HTERT RPE-1 (cell line): Measurements from ENCODE around the gene DNAH2.

Experiments
- in situ Hi-C: fragments of 300-500 bp; cut with MboI; formaldehyde crosslinking; loops from 4 replicates; pipeline ENCODE4 v1.14.3; 2020; ENCODE audit warnings: low sequenced_read_pairs

Gene DNAH2

DNA sequence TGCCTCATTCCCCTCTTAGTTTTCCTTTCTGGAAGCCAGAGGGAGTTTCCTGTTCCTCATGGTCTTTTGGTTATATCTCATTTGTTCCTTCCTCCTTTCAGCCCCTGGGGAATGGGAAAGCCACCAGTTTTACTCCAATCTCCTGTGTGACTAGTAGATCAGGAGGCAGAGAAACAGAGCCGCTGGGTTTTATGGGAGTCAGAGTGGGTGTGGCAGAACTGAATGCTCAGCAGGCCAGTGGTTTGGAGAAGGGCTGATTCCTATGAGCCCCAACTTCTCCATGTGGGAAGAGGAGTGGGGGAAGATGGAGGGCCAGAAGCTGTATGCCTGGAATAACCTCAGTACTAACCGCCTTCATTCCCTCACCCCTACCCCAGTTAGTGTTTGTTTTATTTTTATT is 4.1 kb downstream of the DNAH2 start:
- in situ Hi-C loops, result no loop called here

GRCh38 chr17:7727886-7728285 is 10.3 kb downstream of the DNAH2 start:
- in situ Hi-C loops, result no loop called here

- in situ Hi-C loops, result no loop called here
These were observed 12.3 kb downstream of the DNAH2 start for GRCh38 chr17:7729816-7730215.

DNA sequence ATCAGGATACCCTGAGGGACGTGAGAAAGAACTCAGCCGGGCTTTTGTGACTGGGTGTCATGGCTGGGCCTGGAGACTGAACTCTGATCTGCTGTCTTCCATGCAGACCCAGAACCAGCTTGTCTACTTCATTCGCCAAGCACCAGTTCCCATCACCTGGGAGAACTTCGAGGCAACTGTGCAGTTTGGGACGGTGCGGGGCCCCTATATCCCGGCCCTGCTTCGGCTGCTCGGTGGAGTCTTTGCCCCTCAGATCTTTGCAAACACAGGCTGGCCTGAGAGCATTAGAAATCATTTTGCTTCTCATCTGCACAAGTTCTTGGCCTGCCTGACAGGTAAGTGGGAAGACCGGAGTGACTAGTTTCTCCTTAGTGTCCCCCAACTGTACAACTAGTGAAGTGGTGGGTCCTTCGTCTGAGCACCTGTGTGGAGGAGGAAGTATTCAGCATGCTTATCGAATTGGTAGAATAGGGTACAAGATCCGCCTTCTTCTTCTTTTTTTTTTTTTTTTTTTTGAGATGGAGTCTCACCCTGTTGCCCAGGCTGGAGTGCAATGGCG is 15.5 kb downstream of the DNAH2 start:
- in situ Hi-C loops, result no loop called here

DNA sequence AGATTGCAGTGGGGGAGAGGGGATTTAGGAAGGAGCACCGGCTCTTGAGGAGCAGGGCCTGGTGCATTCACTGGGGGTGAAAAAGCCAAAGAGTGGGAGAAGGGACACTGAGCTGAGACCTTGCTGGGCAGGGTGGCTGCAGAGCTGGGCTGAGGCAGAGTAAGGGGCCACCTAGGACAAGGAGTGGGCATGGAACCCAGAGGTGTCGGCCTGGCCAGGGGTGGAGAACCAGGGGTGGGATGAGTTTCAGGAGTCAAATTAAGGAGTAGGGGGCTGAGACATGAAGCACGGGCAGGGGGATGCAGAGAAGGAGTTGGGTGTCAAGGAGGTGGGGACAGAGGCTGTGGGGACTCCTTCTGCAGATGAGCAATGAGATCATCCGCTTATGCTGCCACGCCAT is 20.1 kb downstream of the DNAH2 start:
- in situ Hi-C loops, result no loop called here

DNA sequence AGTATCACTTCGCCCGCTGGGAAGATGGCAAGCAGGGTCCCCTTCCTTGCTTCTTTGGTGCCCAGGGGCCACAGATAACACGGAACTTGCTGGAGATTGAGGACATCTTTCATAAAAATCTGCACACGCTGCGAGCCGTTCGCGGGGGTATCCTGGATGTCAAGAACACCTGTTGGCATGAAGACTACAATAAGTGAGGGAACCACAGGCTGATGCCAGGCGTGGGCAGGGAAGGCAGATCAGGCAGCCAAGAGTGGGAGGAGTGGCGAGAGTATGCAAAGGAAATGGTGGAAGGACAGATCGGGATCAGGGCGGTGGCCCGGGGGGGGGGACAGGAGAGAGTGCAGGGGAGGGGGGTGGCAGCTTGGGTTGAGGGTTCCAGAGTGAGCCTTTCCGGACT is 22.2 kb downstream of the DNAH2 start:
- in situ Hi-C loops, result no loop called here

GRCh38 chr17:7740481-7741001 is 23.0 kb downstream of the DNAH2 start:
- in situ Hi-C loops, result no loop called here

DNA sequence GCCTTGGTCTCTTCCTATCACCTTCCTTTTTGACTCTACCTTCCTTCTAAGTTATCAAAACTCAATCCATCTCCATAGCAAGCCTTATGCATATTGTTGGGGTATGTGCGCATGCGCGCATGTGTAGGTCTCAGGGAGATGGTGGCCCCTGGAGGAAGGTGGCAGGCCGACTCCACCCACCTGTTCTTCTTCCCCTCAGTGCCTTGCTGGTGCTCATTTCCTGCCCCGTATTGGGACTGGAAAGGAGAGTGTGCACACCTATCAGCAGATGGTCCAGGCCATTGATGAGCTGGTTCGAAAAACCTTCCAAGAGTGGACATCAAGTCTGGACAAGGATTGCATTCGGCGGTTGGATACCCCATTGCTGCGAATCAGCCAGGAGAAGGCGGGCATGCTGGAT is 25.2 kb downstream of the DNAH2 start:
- in situ Hi-C loops, result no loop called here

GRCh38 chr17:7744416-7744815 is 26.9 kb downstream of the DNAH2 start:
- in situ Hi-C loops, result no loop called here

- in situ Hi-C loops, result no loop called here
These were observed 28.4 kb downstream of the DNAH2 start for GRCh38 chr17:7745748-7746470.

- in situ Hi-C loops, result no loop called here
These were observed 30.1 kb downstream of the DNAH2 start for GRCh38 chr17:7747635-7748071.

DNA sequence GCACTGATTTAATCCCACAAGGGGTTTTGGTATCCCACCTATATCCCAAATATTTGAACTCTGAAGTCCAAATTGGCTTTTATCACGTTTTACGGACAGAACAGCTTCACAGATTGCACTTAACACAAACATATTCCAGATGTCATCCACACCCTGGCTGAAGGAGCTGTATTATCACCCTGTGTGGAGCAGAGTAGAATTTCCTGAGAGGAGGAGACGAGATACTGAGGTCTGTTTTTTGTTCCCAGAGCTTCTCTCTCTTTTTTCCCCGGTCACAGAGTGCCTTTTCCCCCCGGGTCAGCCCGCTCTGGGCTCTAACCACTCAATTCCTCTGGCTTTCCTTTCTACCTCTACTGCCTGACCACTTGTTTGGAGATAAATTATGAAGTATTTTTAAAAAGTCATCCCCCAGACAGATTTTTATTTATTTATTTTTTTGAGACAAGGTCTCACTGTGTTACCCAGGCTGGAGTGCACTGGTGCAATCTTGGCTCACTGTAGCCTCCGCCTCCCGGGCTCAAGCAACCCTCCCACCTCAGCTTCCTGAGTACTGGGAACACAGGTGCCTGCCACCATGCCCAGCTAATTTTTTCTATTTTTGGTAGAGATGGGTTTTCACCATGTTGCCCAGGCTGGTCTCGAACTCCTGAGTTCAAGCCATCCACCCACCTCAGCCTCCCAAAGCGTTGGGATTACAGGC is 30.7 kb downstream of the DNAH2 start:
- in situ Hi-C loops, result no loop called here

DNA sequence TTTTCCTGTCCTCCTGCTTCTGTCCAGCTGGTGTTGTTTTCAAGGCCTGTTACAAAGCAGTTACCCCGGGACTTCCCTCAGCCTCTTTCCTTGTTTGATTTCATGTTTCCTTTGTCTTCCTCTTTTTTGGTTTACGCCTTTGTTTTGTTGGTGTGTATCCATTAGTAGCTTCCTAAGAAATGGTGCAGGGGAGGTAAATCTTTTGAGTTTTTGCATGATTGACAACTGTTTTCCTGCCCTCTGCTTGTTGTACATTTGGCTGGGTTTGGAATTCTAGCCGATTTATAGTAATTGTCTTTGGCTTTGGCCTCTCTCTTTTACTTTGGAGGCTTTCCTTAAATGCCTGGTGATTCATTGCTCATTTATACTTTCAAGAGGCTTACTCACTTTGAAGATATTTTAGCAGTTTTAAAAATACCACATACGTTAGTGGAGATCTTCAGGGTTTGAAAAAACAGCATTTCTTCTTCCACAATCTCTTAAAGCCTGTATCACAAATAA is 32.8 kb downstream of the DNAH2 start:
- in situ Hi-C loops, result no loop called here

- in situ Hi-C loops, result no loop called here
These were observed 37.1 kb downstream of the DNAH2 start for GRCh38 chr17:7754656-7755055.

DNA sequence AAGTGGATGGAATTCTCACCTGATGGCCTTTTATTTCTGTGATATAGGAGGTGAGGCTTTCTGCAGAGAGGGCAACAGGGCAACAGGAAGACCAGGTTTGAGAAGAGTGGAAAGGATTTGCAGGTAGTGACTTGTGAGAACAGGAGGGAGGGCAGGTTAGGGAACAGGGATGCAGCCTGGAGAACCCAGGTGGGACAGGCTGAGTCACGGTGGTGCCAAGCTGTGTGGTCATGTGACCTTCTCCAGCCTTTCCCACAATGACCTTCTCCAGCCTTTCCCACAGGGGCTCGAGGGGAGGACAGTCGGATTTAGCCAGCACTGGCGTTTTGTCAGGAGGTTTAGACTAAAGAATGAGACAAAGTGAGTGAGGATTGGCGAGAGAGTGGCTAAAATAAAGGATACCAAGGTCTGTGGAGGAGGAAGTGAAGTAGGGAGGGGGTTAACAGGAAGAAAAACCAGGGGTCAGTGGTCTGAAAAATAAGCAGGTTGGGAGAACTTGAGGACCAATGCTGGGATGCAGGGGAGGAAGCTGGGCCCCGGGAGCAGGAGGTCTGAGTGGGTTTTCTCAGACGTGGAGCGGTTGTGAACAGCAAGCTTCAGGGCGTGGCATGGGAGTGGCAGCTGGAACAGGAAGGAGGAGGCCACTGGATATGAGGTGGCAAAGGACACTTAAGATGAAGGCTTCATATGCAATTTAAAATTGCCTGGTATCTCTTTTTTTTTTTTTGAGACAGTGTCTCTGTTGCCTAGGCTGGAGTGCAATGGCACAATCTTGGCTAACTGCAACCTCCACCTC is 37.7 kb downstream of the DNAH2 start:
- in situ Hi-C loops, result no loop called here

- in situ Hi-C loops, result no loop called here
These were observed 39.4 kb downstream of the DNAH2 start for GRCh38 chr17:7756968-7757367.

GRCh38 chr17:7763919-7764318 is 46.4 kb downstream of the DNAH2 start:
- in situ Hi-C loops, result no loop called here

DNA sequence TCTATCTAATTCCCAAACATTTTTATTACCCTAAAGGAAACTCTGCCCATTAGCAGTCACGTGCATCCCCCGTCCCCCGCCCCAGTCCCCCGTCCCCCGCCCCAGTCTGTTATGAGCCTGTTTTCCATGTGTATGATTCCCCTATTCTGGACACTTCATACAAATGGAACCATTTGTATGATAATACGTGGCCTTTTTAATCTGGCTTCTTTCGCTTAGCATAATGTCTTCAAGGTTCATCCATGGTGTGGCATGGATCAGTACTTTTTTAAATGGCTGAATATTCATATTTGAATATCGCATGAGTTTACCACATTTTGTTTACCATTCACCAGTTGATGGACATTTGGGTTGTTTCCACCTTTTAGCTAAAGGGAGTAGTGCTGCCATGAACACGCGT is 49.5 kb downstream of the DNAH2 start:
- in situ Hi-C loops, result no loop called here

DNA sequence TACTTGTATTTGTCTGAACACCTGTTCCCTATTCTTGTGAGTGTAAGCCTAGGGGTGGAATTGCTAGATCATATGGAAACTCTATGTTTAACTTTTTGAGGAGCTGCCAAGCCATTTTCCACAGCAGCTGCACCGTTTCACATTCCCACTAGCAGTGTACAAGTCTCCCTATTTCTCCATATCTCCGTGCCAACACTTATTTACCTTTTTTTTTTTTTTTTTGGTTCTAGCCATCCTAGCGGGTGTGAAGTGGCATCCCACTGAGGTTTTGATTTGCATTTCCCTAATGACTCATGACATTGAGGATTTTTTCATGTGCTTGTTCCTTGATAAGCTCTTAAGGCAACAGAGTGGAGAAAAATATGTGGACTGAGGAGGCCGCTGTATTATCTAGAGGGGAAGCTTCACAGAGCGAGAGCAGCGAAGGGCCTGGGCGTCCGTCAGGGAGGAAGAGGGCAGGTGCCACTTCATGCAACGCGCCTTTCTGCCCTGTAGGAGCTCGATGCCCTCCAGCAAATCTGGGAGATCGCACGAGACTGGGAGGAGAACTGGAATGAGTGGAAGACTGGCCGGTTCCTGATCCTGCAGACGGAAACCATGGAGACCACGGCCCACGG is 50.0 kb downstream of the DNAH2 start:
- in situ Hi-C loops, result no loop called here

- in situ Hi-C loops, result no loop called here
These were observed 52.3 kb downstream of the DNAH2 start for GRCh38 chr17:7769854-7770253.
